Neural cell (in vitro differentiated cells): ENCODE data around the gene TGIF2. TPM values are rescaled to one million over a fixed set of nuclear protein-coding genes. Genes with fewer than 3 reads are reported as not detected.

ENCODE experiments used
- H2AFZ ChIP-seq: fragments of 200-600, 300-800 bp; sonication (generic), shearing (Covaris generic); 2 replicates; pipeline ENCODE4 v1.6.0; 2014; ENCODE audit warnings: low read depth, mild to moderate bottlenecking, antibody characterized with exemption, low read length, moderate library complexity
- H3F3A ChIP-seq: fragments of 200-600 bp; shearing (Covaris generic); 2 replicates; pipeline ENCODE4 v1.6.1; 2016; ENCODE audit warnings: mild to moderate bottlenecking, moderate library complexity, mixed read lengths, antibody characterized with exemption, low read length; ENCODE audit not compliant: insufficient read depth, poor library complexity, severe bottlenecking
- H3K27ac ChIP-seq: fragments of 200-600, 300-800 bp; sonication (generic), shearing (Covaris generic); 2 replicates; pipeline ENCODE4 v1.5.1; 2014; ENCODE audit warnings: mild to moderate bottlenecking, low read length, moderate library complexity
- H3K27me3 ChIP-seq: fragments of 300-800, 200-600 bp; sonication (generic), shearing (Covaris generic); 2 replicates; pipeline ENCODE4 v1.6.0; 2014; ENCODE audit warnings: mild to moderate bottlenecking, low read depth, low read length, moderate library complexity; ENCODE audit not compliant: insufficient read depth
- H3K36me3 ChIP-seq: fragments of 300-800, 200-600 bp; sonication (generic), shearing (Covaris generic); 2 replicates; pipeline ENCODE4 v1.5.1; 2014; ENCODE audit warnings: mild to moderate bottlenecking, antibody characterized with exemption, low read length, moderate library complexity; ENCODE audit not compliant: insufficient read depth
- H3K4me2 ChIP-seq: fragments of 300-800, 200-600 bp; sonication (generic), shearing (Covaris generic); 2 replicates; pipeline ENCODE4 v1.6.0; 2014; ENCODE audit warnings: mild to moderate bottlenecking, low read length
- H3K4me3 ChIP-seq: fragments of 300-800, 200-600 bp; sonication (generic), shearing (Covaris generic); 2 replicates; pipeline ENCODE4 v1.5.1; 2014; ENCODE audit warnings: mild to moderate bottlenecking, low read length, moderate library complexity
- H3K79me2 ChIP-seq: fragments of 200-600 bp; shearing (Covaris generic); replicated peaks from 2 replicates; pipeline ENCODE4 v1.6.0; 2014; ENCODE audit warnings: mild to moderate bottlenecking, low read length, moderate library complexity; ENCODE audit not compliant: insufficient read depth
- H3K9ac ChIP-seq: fragments of 300-800, 200-600 bp; sonication (generic), shearing (Covaris generic); 2 replicates; pipeline ENCODE4 v1.6.1; 2016; ENCODE audit warnings: mild to moderate bottlenecking, low read length, mixed read lengths
- H3K9me2 ChIP-seq: fragments of 200-600 bp; shearing (Covaris generic); 2 replicates; pipeline ENCODE4 v1.6.1; 2016; ENCODE audit warnings: mild to moderate bottlenecking, low read length, mixed read lengths; ENCODE audit not compliant: insufficient read depth
- H3K9me3 ChIP-seq: fragments of 200-600, 300-800 bp; sonication (generic), shearing (Covaris generic); 2 replicates; pipeline ENCODE4 v1.6.1; 2016; ENCODE audit warnings: mild to moderate bottlenecking, mixed run types, low read length, moderate library complexity, mixed read lengths
- H4K20me1 ChIP-seq: fragments of 200-600 bp; shearing (Covaris generic); 2 replicates; pipeline ENCODE4 v1.6.1; 2016; ENCODE audit warnings: mild to moderate bottlenecking, mixed run types; ENCODE audit not compliant: insufficient read depth
- MXI1 ChIP-seq: fragments of 450-650 bp; conservative IDR thresholded peaks from 2 replicates; pipeline ENCODE4 v1.6.1; 2014; ENCODE audit warnings: antibody characterized with exemption, mild to moderate bottlenecking; ENCODE audit not compliant: poor library complexity, severe bottlenecking
- POLR2AphosphoS5 ChIP-seq: IDR thresholded peaks from 2 replicates; pipeline ENCODE4 v1.6.1; 2012
- RAD21 ChIP-seq: fragments of 450-650 bp; conservative IDR thresholded peaks from 2 replicates; pipeline ENCODE4 v1.6.1; 2014; ENCODE audit warnings: antibody characterized with exemption, mild to moderate bottlenecking, moderate library complexity
- SMC3 ChIP-seq: fragments of 450-650 bp; conservative IDR thresholded peaks from 2 replicates; pipeline ENCODE4 v1.6.1; 2014; ENCODE audit warnings: antibody characterized with exemption, mild to moderate bottlenecking, moderate library complexity; ENCODE audit not compliant: poor library complexity
- TAF1 ChIP-seq: IDR thresholded peaks from 2 replicates; pipeline ENCODE4 v1.6.1; 2012; ENCODE audit warnings: low read depth
- polyA plus RNA-seq: library from polyadenylated mRNA; depleted of rRNA; stranded (reverse); fragments of >200 nt; gene quantifications from 2 replicates; pipeline ENCODE4 v1.2.3, GENCODE V29; 2014
- TF ChIP-seq, protein P1 (sequence below): fragments of 450-650 bp; IDR thresholded peaks from 2 replicates; pipeline ENCODE4 v1.5.1; 2014; ENCODE audit warnings: antibody characterized with exemption, mild to moderate bottlenecking, moderate library complexity; ENCODE audit not compliant: poor library complexity, severe bottlenecking

TGIF2 gene
- polyA plus RNA-seq, 1 donor from 2014 or later = 3.3 TPM

DNA sequence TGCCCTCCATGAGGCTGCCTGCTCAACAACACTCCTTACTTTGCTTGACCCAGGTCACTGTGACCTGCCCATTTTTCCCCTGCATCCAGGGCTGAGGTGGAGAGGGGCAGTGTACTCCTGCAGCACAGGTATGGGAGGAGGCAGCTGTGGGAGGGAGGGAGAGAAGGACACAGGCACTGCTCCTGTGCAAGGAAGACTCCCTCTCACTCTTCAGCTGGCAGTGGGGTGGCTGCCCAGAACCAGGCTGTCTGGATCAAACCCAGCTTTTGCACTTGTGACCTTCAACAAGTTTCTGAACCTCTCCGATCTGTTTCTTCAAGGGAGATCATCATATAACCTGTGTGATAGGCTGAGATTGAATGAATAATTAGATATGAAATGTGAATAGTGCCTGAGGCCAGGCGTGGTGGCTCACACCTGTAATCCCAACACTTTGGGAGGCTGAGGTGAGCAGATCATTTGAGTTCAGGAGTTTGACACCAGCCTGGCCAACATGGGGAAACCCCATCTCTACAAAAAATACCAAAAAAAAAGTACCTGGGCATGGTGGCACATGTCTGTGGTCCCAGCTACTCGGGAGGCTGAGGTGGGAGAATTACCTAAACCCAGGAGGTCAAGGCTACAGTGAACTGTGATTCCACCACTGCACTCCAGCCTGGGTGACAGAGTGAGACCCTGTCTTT, 14.1 kb downstream of the TGIF2 start:
- Histone ChIP-seq H3K27ac (no peak overlapping the region), H3K4me2 (no peak overlapping the region), H3K9me3 (no peaks in the 10 kb centered on the region), H3K9ac (no peak overlapping the region), H4K20me1 (no peaks in the 10 kb centered on the region), H3K9me2 (no peaks in the 10 kb centered on the region), H3K79me2 (no peaks in the 10 kb centered on the region), H2AFZ (no peak overlapping the region), H3K36me3 (no peaks in the 10 kb centered on the region), H3K27me3 (no peaks in the 10 kb centered on the region), H3K4me3 (no peak overlapping the region), H3F3A (no peaks in the 10 kb centered on the region)
- TF ChIP-seq RAD21 = no peak

DNA sequence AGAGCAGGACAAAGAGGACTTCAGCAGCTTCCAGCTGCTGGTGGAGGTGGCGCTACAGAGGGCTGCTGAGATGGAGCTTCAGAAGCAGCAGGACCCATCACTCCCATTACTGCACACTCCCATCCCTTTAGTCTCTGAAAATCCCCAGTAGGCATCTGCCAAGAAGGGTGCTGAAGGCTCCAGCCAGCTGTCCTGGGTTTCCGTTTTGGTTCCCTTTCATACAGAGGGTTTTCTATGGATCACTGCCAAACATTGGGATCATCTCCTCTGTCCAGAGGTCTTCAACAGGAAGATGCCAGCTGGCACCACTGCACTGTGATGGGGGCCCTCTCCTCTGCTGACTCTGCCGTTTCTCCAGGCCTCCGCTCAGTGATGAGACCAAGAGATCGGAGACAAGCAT, 17.9 kb downstream of the TGIF2 start:
- Histone ChIP-seq H3K36me3 (no peaks in the 10 kb centered on the region), H2AFZ (no peak overlapping the region)

DNA sequence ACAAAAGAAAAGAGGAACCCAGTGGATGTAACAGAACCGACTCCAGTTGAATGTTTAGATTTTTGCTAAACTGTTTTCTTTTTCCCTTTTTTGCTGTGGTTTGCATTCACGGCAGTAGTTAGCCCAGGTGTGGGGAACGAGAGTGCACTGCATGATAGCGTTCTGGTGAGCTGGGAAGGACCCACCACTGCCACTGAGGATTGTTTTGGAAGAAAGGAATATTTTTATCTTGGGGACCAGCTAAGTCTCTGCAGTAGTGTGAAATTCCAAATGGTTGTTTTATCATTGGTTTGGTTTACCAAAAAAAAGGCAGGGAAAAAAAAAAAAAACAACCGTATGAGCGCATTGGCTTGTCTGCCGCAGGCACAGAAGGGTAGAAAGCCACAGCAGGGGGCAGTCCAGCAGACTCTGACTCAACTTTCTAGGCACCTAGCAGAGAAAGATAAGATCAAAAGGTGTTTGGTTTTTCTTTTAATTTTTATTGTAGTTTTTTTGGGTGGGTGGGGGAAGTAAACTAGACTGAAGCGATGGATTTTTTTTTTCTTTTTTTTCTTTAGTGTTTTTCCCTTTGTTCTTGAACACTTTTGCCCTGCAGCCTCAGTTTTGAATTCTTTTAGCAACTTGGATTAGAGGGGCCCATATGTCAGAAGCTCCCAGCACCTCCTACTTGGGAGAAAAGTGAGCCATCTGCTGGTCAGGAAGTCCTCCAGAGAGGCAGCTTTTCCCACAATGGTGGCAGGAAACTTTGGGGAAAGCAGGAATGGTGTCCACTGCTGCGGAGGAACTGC, 18.7 kb downstream of the TGIF2 start:
- no peak for TF ChIP-seq MXI1
- TF ChIP-seq, protein P1, sequence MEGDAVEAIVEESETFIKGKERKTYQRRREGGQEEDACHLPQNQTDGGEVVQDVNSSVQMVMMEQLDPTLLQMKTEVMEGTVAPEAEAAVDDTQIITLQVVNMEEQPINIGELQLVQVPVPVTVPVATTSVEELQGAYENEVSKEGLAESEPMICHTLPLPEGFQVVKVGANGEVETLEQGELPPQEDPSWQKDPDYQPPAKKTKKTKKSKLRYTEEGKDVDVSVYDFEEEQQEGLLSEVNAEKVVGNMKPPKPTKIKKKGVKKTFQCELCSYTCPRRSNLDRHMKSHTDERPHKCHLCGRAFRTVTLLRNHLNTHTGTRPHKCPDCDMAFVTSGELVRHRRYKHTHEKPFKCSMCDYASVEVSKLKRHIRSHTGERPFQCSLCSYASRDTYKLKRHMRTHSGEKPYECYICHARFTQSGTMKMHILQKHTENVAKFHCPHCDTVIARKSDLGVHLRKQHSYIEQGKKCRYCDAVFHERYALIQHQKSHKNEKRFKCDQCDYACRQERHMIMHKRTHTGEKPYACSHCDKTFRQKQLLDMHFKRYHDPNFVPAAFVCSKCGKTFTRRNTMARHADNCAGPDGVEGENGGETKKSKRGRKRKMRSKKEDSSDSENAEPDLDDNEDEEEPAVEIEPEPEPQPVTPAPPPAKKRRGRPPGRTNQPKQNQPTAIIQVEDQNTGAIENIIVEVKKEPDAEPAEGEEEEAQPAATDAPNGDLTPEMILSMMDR = peak; percentile 40
- TF ChIP-seq SMC3 = peak; percentile 52
- Histone ChIP-seq H3F3A (no peaks in the 10 kb centered on the region), H3K9me3 (no peaks in the 10 kb centered on the region), H3K27me3 (no peaks in the 10 kb centered on the region), H4K20me1 (no peaks in the 10 kb centered on the region), H3K4me3 (no peak overlapping the region), H3K9me2 (no peaks in the 10 kb centered on the region), H3K36me3 (no peaks in the 10 kb centered on the region), H3K27ac (no peak overlapping the region), H3K4me2 (no peak overlapping the region), H2AFZ (no peak overlapping the region), H3K9ac (no peak overlapping the region), H3K79me2 (no peaks in the 10 kb centered on the region)

More for the DNA sequence above, 17.9 kb downstream of the TGIF2 start:
- Histone ChIP-seq H3K9me2 (no peaks in the 10 kb centered on the region), H3K27me3 (no peaks in the 10 kb centered on the region), H3K9me3 (no peaks in the 10 kb centered on the region), H3K9ac (no peak overlapping the region), H4K20me1 (no peaks in the 10 kb centered on the region), H3K79me2 (no peaks in the 10 kb centered on the region), H3K27ac (no peak overlapping the region), H3F3A (no peaks in the 10 kb centered on the region), H3K4me3 (no peak overlapping the region), H3K4me2 (no peak overlapping the region)
- TF ChIP-seq MXI1 = no peak
- no peak for TF ChIP-seq RAD21
- no peak for TF ChIP-seq POLR2AphosphoS5
- TF ChIP-seq TAF1 = no peak
- TF ChIP-seq, protein P1 = no peak
